GM19372 (cell line): Measurements from ENCODE around the gene MRPL55.

Experiments
- ATAC-seq: cut with Tn5 transposase; IDR thresholded peaks from one replicate; pipeline ENCODE4 v1.9.1; 2021; ENCODE audit warnings: mild to moderate bottlenecking, low read depth, moderate library complexity; ENCODE audit not compliant: unreplicated experiment

MRPL55 gene

DNA sequence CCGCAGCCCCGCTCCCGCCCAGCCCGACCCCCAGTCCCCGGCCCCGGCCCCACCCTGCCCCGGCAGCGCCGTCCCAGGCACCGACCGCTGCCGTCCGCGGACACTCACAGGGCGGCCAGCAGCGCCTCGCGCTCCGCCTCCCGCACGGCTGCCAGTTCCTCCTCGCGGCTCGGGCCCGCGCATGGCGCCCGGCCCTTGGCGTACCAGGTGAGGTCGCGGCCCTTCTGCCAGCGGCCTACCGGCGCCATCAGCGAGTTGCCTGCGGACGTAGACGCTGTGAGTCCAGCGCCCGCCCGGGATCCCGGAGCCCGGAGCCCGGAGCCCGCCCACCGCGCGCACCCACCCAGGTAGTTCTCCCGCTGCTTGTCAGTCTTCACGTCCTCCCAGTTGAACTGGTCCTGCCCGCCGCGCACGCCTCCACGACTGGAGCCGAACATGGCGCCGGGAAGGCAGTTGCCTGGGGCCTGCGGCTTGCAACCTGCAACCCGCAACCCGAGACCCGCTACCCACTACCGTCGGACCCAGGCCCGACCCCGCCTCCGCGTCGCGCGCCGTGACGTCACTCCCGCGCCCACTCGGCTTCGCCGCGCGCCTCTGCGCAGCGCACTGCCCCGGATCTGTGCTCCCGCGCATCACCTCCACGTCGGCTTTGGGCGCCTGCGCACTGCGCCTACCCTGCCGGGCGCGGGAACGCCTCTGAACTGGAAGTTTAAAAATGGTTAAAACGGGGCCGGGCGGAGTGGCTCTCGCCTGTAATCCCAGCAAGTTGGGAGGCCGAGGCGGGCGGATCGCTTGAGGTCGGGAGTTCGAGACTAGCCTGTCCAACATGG is 6.1 kb downstream of the MRPL55 start, which contains the start of gene C1orf35:
TSS of gene C1orf35 (minus strand) at position 535 of the 830 bp plus-strand sequence. CDS start at position 437, 98 bp downstream.
- ATAC-seq, result peak; percentile 80

DNA sequence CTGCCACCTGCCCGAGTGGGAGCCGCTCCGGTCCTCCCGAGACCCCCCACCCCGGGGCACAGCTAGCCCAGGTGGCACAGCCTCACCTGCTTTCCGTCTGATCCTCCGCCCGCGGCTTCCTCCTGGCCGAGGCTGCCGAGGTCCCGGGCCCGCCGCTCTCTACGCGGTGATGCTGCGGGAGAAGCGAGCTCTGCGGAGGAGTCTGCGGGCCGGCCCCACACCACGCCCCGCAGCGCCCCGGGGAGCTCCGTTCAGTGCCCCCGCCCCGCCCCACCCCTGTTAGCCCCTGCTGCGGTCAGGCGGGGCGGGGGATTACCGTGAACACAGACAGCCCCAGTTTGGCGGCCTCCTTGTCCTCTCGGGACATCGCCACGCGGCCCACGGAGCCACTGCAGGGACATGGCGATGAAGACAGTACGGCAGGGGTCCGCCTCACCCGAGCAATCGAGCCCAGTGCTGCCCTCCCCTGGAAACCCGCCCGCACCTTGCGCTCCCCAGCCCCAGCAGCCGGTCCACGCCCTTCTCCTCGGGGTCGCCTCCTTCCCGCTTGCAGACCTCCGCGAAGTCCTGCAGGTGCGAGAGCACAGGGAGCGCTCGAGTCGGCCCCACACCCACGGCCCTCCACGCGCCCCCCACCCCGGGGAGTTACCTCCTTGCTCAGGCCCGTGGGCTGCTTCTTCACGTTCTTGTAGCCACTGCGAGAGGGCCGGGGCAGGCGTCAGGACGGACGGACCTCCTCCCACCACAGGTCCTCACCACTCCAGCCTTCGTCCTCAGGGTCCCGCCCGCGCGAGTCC is 6.9 kb downstream of the MRPL55 start:
- ATAC-seq, result peak; percentile 32

DNA sequence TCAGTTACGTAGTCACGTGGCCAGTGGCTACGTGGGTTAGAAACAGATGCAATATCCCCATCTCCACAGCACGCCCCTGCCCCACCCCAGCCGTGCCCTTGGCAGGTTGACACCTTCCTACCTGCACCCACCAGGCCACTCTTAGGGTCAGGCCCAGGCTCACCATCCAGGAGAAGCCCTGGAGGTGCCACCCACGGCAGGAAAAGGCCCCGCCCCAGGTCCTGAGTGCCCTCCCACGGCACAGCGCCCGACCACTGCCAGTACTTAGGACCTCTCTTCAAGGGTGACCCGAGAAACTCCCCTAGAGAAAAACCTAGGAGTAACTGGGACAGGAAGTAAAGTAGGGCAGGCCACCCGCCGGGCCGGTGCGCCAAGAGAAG is 7.5 kb downstream of the MRPL55 start:
- no peak for ATAC-seq

DNA sequence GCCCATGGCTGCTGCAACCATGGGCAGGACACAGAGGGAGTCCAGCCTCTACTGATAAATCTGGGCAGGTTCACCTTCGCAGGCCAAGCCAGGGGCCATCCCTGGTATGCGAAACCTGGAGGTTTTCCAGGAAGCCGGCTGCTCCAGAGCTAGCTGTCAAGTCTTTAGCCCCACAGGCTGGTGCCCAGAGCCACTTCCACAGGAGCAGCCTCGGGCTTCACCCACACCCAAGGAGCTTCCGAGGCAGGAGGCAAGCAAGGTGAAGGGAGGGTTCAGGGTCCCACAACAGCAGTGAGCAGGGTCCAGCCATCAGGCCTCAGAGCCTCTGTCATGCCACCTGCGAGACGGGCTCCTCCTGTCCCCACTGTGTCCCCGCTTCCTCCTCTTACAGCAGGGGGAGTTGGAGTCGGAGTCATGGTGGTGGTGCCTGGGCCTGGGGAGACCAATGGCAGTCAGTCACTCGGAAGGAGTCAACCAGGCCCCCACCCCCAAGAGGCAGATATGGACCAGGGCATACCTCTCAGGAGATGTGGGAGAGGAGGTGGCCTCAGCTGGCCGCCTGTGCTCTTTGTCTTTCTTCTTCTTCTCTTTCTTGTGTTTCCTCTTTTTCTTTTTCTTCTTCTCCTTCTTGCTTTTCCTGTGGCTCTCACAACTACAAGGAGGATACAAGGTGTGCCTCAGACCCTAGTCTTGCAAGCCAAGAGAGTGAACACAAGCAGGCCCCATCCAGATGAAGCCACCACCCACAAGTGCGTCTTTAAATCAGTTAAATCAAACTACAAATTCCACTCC is 8.1 kb downstream of the MRPL55 start:
- ATAC-seq, result no peak

DNA sequence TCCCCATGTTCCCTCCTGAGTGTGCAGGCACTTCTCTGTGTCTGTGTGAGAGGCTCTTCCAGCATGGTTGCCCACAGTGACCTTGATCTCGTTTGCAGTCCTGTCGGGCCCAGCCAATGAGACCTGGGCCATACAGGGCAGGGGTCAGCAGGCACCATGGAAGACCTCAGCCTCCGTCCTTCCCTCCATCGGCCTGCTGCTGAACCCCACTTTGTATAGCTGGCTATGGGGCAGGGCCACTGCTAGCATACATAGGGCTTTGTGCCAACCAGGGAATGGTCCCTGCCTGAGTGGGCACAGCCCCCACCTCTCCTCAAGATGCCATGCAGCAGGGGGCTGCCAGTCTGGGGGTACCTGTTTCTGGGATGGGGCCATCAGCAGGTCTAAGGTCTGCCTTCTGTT is 9.8 kb downstream of the MRPL55 start:
- no peak for ATAC-seq

DNA sequence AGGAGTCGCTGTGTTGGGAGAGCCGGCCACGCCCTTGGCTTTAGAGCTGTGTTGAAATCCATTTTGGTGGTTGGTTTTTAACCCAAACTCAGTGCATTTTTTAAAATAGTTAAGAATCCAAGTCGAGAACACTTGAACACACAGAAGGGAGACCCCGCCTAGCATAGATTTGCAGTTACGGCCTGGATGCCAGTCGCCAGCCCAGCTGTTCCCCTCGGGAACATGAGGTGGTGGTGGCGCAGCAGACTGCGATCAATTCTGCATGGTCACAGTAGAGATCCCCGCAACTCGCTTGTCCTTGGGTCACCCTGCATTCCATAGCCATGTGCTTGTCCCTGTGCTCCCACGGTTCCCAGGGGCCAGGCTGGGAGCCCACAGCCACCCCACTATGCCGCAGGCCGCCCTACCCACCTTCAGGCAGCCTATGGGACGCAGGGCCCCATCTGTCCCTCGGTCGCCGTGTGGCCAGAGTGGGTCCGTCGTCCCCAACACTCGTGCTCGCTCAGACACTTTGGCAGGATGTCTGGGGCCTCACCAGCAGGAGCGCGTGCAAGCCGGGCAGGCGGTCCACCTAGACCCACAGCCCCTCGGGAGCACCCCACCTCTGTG is 10.7 kb downstream of the MRPL55 start:
- ATAC-seq, result no peak

DNA sequence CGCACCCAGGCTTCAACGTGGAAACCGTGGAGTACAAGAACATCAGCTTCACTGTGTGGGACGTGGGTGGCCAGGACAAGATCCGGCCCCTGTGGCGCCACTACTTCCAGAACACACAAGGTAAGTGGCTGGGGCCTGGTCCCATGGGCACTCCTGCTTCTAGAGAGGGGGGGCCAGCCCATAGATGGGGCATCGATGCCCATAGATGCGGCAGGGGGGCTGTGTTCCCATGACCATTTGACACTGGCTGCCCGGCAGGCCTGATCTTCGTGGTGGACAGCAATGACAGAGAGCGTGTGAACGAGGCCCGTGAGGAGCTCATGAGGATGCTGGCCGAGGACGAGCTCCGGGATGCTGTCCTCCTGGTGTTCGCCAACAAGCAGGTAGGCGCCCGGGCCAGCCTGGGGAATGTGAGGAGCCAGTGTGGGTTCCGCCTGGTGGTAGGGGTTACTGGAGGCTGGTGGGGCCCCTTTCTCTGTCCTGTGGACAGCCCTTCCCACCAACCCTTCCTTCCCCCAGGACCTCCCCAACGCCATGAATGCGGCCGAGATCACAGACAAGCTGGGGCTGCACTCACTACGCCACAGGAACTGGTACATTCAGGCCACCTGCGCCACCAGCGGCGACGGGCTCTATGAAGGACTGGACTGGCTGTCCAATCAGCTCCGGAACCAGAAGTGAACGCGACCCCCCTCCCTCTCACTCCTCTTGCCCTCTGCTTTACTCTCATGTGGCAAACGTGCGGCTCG is 11.6 kb downstream of the MRPL55 start:
- no peak for ATAC-seq

DNA sequence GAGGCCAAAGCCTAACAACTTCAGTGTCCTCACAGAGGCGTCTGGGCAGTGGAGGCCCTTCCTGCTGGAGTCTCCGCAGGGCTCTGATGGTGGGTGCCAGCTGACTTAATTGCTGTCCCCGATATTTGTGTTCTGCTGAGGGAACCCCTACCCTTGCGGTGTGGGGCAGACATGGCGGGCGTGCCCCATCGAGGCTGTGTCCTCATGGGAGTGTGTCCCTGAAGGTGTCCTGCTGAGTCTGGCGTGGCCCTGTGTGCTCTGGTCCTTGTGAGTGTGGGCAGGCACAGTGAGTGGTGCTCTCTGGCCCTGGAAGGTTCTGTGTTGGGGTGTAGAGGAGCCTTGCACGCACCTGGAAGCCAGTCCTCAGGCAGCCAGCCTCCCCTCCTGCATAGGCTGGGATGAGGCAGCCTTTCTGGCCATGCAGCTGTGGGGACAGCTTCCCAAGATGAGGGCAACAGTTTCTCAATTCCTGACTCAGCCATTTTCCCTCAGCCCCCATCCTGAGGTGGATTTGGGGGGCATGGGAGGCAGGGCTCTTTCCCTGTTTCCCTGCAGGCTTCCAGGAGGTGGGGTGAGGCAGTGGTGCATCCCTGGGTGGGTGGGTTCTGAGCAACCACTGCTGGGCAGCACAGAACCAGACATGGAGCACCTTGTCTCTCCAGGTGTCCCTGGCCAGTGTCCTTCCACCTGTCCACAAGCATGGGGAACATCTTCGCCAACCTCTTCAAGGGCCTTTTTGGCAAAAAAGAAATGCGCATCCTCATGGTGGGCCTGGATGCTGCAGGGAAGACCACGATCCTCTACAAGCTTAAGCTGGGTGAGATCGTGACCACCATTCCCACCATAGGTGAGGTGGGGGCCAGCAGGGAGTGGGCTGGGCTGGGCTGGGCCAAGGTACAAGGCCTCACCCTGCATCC is 12.4 kb downstream of the MRPL55 start:
- no peak for ATAC-seq

DNA sequence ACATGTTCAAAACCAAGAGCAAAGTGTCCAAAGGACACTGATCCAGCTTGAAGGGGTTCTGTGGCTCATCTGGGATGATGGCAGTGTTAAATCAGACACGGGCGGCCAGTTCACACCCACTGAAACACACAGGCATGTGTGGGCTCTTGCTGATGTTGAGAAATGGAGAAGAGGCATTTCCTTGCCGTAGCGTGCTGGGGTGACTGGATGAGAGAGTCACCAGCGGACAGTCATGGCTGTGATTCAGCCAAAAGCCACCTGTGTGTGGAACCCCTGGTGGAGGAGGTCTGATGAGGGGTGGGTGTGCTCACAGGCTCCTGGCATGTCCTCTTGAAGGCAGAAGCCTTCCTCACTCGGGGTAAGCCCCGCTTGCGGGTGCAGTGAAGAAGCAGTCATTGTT is 13.2 kb downstream of the MRPL55 start:
- no peak for ATAC-seq

DNA sequence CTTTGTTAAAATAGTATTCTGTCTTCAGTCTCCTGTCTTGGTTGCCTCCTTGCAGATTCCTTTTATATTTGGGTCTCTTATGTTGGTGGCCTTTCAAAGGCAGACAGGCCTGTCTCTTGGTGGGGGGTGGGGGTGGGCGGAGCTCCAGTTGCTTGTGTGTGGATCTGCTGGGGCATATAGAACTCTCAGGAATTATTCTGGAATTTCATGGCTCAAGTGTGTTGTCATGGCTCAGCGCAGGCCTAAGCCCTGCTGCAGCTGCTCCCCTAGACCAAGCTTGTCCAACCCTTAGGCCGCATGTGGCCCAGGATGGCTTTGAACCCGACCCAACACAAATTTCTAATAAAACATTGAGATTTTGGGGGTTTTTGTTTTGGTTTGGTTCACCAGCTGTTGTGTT is 13.9 kb downstream of the MRPL55 start:
- ATAC-seq, result no peak

DNA sequence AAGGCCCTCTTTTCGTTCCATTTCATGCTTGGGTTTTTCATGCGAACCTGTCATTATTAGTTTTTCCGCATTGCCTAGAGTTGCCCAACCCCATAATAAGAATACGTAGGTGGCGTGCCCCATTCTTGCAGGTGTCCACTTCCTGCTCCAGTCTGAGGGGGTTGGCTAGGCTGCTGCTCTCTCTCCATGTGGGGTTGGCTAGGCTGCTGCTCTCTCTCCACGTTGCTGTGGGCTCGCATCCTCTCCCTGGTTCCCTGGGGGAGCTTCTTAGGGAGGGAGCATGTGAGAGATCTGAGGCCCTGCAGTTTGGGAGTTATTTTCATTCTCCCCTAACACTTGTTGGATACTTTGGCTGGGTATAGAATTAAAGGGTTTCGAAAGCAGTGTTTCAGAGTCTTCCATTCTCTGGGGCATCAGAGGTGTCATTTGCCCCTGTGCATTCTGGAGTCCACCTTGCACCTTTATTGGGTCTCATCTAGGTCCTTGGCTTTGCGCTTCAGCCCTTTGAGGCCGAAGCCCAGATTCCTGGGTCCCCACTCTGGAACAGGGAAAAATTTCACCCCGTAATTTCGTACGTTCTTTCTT is 14.6 kb downstream of the MRPL55 start:
- ATAC-seq, result no peak

DNA sequence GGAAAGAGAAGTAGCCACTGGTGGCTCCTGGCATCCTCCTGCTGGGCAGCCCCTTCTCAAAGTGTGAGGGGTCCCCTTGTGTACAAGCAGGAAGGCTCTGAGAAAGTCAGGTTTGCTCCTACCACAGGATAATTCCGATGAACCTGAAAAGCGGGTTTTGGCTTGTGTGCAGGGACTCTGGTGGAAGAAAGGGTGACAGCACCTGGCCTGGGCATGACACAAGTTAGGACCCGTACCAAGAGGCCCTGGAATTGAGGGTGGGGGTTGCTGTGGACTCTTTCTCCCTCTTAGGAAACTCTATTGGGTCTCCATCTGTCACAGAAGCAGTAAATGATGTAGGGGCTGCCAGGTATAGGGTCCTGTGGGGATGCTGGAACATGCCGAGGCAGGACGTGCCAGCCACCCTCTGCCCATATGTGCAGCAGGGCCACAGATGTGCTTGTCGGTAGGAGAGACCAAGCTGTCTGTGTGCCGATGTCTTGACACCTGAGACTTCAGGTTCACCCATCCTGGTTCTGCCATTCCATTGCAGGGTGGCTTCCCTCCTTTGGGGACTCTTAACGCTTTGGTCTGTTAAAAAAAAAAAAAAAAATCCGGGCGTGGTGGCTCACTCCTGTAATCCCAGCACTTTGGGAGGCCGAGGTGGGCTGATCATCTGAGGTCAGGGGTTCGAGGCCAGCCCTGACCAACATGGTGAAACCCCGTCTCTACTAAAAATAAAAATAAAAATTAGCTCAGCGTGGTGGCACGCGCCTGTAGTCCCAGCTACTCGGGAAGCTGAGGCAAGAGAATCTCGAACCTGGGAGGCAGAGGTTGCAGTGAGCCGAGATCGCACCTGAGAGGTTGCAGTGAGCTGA is 15.8 kb downstream of the MRPL55 start:
- no peak for ATAC-seq

DNA sequence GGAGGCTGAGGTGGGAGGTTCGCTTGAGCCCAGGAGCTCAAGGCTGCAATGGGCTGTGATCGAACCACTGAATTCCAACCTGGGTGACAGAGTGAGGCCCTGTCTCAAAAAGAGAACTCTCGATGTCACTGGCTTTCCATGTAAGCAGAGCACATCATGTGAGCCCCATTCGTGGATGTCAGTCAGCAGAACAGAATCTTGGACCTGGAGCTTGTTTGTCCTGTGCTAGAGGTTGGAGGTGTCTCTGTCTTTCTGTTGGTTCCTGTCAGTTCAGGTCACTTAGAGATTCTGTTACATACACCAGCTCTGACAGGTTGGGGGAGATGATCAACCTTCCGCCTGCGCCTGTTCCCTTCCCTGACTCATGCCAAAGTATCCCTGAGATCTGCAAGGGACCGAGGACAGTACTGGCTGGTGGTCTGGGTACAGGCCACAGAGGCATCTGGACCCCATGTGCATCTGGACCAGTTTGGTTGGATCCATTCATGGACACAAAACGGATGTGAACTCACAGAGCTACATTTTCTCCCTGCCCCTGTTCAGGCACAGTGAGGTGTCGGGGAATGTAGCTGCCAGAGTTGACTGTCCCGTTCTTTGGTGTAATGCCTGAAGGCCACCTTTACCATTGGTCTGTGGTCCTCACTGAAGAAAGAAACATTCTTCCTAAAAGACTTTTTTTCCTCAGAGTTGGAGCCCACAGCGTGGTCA is 16.6 kb downstream of the MRPL55 start:
- no peak for ATAC-seq

DNA sequence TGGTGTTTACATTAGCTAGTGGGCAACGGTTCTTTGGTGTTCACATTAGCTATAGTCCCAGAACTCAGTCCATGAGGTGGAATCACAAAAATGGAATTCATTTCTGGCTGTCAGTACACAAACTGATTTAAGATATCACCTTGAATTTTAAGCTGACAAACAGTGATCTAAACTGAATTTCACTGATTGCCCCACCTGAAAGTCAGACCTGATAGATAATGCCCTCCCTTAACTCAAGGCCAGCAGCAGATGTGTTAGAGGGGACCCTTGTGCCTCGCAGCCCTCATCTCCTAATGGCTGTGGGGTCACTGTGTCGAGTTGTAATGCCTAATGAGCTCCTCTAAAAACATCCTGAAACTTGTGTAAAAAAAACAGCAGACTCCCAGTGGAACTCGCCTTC is 18.0 kb downstream of the MRPL55 start:
- ATAC-seq, result no peak

DNA sequence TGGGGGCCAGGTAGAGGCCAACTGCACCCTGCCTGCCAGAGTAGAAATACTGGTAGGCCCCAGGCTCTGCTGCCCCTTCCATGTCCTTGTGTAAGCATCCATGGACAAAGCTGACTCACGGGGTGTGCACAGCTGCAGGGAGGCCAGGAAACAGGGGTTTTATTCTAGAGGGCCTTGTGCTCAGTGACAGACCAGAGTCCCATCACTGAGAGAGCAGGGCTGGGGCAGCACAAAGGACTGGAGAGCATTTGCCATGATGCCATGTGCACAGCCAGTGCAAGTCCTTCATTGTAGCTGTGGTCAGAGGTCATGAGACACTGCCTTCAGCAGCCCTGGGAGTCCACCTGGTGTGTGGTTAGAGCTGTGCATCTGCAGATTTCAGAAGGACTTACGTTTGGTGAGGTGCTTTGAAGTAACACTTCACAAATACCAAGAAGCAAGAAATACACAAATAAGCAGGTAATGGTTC is 18.5 kb downstream of the MRPL55 start:
- no peak for ATAC-seq

DNA sequence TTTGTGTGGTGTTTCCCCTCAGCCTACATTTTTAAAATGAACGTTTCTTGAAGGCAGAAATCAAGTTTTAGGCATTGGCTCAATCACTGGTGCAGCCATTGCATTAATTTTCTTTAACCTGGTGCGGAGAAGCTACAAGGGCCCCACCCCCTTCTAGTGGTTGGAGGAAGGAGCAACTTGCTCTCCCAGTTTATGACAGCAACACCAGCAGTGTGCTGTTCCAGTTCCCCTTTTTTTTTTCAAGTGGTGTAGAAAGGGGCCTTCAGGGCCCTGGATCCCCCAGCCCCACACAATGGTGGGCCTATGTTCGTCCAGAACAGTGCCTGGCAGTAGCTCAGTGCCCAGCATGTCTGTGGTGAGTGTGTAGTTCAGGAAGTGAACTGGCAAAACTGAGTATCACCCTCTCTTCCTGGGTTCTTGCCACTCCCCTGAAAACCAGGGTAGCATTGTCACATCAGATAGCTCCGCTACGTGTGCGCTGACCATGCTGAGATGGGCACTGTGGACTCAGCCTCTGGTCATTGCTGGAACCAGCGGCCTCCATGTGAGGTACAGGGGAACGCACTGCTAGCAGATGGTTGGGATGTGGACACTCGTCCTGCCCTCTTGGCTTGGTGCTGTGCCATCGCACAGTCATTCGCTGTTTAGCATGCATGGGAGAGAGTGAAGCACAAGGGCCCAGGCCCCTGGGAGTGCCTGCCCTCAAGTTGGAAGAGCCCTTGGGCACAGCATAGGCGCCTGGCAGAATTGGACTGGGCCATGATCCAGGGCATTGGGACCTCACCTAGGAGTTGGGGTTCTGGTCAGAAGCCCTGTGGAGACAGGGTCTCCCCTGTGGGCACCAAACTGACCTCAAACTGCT is 19.3 kb downstream of the MRPL55 start:
- no peak for ATAC-seq
